ENCODE results near the gene ROCK2.

The ROCK2 gene

GRCh38 chr2:11224887-11225286 is 119.5 kb downstream of the ROCK2 start:
- no peak for DNase-seq

GRCh38 chr2:11222845-11223244 is 121.6 kb downstream of the ROCK2 start:
- DNase-seq, result no peak

GRCh38 chr2:11220445-11220844 is 124.0 kb downstream of the ROCK2 start:
- DNase-seq, result no peak

GRCh38 chr2:11215407-11215806 is 129.0 kb downstream of the ROCK2 start:
- DNase-seq, result no peak

- no peak for DNase-seq
Measured at GRCh38 chr2:11214770-11215169, 129.7 kb downstream of the ROCK2 start.

- DNase-seq, result no peak
Measured at GRCh38 chr2:11213975-11214374, 130.5 kb downstream of the ROCK2 start.

GRCh38 chr2:11213090-11213638 is 131.3 kb downstream of the ROCK2 start:
- DNase-seq, result no peak

- no peak for DNase-seq
Measured at GRCh38 chr2:11212645-11213044, 131.8 kb downstream of the ROCK2 start.

GRCh38 chr2:11208083-11208482 is 136.4 kb downstream of the ROCK2 start:
- DNase-seq, result no peak

GRCh38 chr2:11203480-11203879 is 141.0 kb downstream of the ROCK2 start:
- DNase-seq, result no peak

GRCh38 chr2:11201969-11202368 is 142.5 kb downstream of the ROCK2 start:
- no peak for DNase-seq

- no peak for DNase-seq
Measured at GRCh38 chr2:11200651-11201050, 143.8 kb downstream of the ROCK2 start.

GRCh38 chr2:11196246-11196645 is 148.2 kb downstream of the ROCK2 start:
- DNase-seq, result no peak

GRCh38 chr2:11187731-11188130 is 156.7 kb downstream of the ROCK2 start:
- no peak for DNase-seq

- no peak for DNase-seq
Measured at GRCh38 chr2:11187083-11187619, 157.3 kb downstream of the ROCK2 start.

GRCh38 chr2:11186145-11186544 is 158.3 kb downstream of the ROCK2 start:
- no peak for DNase-seq

GRCh38 chr2:11182951-11183350 is 161.5 kb downstream of the ROCK2 start:
- no peak for DNase-seq

- no peak for DNase-seq
Measured at GRCh38 chr2:11180653-11181052, 163.8 kb downstream of the ROCK2 start.

GRCh38 chr2:11179899-11180298 is 164.5 kb downstream of the ROCK2 start:
- DNase-seq, result no peak

- DNase-seq, result no peak
Measured at GRCh38 chr2:11179196-11179595, 165.2 kb downstream of the ROCK2 start.

GRCh38 chr2:11177871-11178690 is 166.4 kb downstream of the ROCK2 start:
- DNase-seq, result no peak

- DNase-seq, result no peak
Measured at GRCh38 chr2:11175293-11175795, 169.1 kb downstream of the ROCK2 start.

- DNase-seq, result no peak
Measured at GRCh38 chr2:11174222-11174621, 170.2 kb downstream of the ROCK2 start.

GRCh38 chr2:11169333-11169732 is 175.1 kb downstream of the ROCK2 start:
- DNase-seq, result no peak

Data from activated CD8-positive, alpha-beta memory T cell treated with anti-CD3 and anti-CD28 coated beads, Interleukin-2, amount 50 U/mL, for 4 hours (primary cell).